Endothelial cell of umbilical vein (primary cell): ENCODE data around the gene JHY. TPM values are rescaled to one million over a fixed set of nuclear protein-coding genes. Genes with fewer than 3 reads are reported as not detected.

Source experiments
- BruUV-seq: library from RNA; stranded (reverse); fragments of 400-500 nt; replicated peaks from 2 replicates; lab custom pipeline; 2021; lab: Mats Ljungman, UMichigan
- CTCF ChIA-PET: fragments of 300-600, 350-600 bp; sonication (Branson Sonifier 250); formaldehyde crosslinking; loops from one replicate; lab custom pipeline; 2021; ENCODE audit warnings: antibody characterized with exemption, inconsistent platforms; lab: Charles Lee
- POLR2A ChIA-PET: fragments of 300-600, 350-600 bp; sonication (Branson Sonifier 250); formaldehyde crosslinking; loops from one replicate; lab custom pipeline; 2021; ENCODE audit warnings: antibody characterized with exemption, inconsistent platforms; lab: Charles Lee
- DNase-seq: peaks from one replicate; pipeline ENCODE4 v3.0.0-alpha.2; 2011; ENCODE audit warnings: low read depth, low spot score
- FAIRE-seq: peaks from 2 replicates; lab custom pipeline; 2011; peaks lifted over from hg19 to GRCh38; lab: Jason Lieb, UNC
- H2AFZ ChIP-seq: 2 replicates; pipeline ENCODE4 v1.6.0; 2012; ENCODE audit warnings: low read depth, low read length, control low read depth, inconsistent platforms
- H3K27ac ChIP-seq: 2 replicates; pipeline ENCODE4 v1.5.1; 2011; ENCODE audit warnings: low read depth, mild to moderate bottlenecking, control low read depth, low read length, moderate library complexity; ENCODE audit not compliant: insufficient read depth
- H3K27me3 ChIP-seq, 2 experiments: 2 replicates each; pipeline versions ENCODE4 v1.6.0 to v1.6.1; 2011; ENCODE audit warnings: low read length in 2 of 2, mixed read lengths in 1 of 2; ENCODE audit not compliant: control insufficient read depth in 2 of 2, insufficient read depth in 2 of 2
- H3K36me3 ChIP-seq, 2 experiments: 2 replicates in 1 of 2; 3 replicates in 1 of 2; pipeline ENCODE4 v1.5.1; 2011; ENCODE audit warnings: low read length in 2 of 2, mild to moderate bottlenecking in 1 of 2, moderate library complexity in 1 of 2; ENCODE audit not compliant: control insufficient read depth in 2 of 2, insufficient read depth in 2 of 2; ENCODE audit errors: extremely low read depth in 1 of 2
- H3K4me1 ChIP-seq: 3 replicates; pipeline ENCODE4 v1.5.1; 2011; ENCODE audit warnings: mild to moderate bottlenecking, low read length; ENCODE audit not compliant: control insufficient read depth, insufficient read depth; ENCODE audit errors: extremely low read depth
- H3K4me2 ChIP-seq: 2 replicates; pipeline ENCODE4 v1.6.1; 2011; ENCODE audit warnings: low read length, control low read depth, mixed read lengths; ENCODE audit not compliant: insufficient read depth
- H3K4me3 ChIP-seq, 3 experiments: fragments of 200-600 bp in 1 of 3; sonication (generic), shearing (Covaris generic) in 1 of 3; replicated peaks in 1 of 3; 2 replicates each; pipeline ENCODE4 v1.5.1; 2011 to 2016; ENCODE audit warnings: control low read depth in 3 of 3, low read length in 3 of 3, mild to moderate bottlenecking in 2 of 3, inconsistent platforms in 1 of 3, low read depth in 1 of 3, moderate library complexity in 1 of 3; ENCODE audit not compliant: insufficient read depth in 1 of 3
- H3K79me2 ChIP-seq: 2 replicates; pipeline ENCODE4 v1.6.0; 2012; ENCODE audit warnings: low read length, inconsistent platforms; ENCODE audit not compliant: control insufficient read depth, insufficient read depth
- H3K9ac ChIP-seq: replicated peaks from 2 replicates; pipeline ENCODE3; 2011; ENCODE audit warnings: low read length, control low read depth; ENCODE audit not compliant: insufficient read depth; ENCODE audit errors: extremely low read depth
- H3K9me1 ChIP-seq: replicated peaks from 3 replicates; pipeline ENCODE4 v1.6.0; 2011; ENCODE audit warnings: mild to moderate bottlenecking, low read length; ENCODE audit not compliant: control insufficient read depth, insufficient read depth; ENCODE audit errors: extremely low read depth
- H3K9me3 ChIP-seq: replicated peaks from 2 replicates; pipeline ENCODE4 v1.5.1; 2012; ENCODE audit warnings: low read length, inconsistent platforms; ENCODE audit not compliant: control insufficient read depth, insufficient read depth
- H4K20me1 ChIP-seq: replicated peaks from 2 replicates; pipeline ENCODE3; 2011; ENCODE audit warnings: mild to moderate bottlenecking, low read length; ENCODE audit not compliant: control insufficient read depth, insufficient read depth; ENCODE audit errors: extremely low read depth
- EZH2 ChIP-seq: IDR thresholded peaks from 2 replicates; pipeline ENCODE4 v1.6.1; 2012; ENCODE audit warnings: borderline replicate concordance, low read depth, mild to moderate bottlenecking, moderate library complexity, low read length, inconsistent platforms; ENCODE audit not compliant: severe bottlenecking
- FOS ChIP-seq: IDR thresholded peaks from 2 replicates; pipeline ENCODE4 v1.6.1; 2011; ENCODE audit warnings: mild to moderate bottlenecking, low read length, moderate library complexity, borderline replicate concordance; ENCODE audit not compliant: insufficient read depth
- GATA2 ChIP-seq: IDR thresholded peaks from 2 replicates; pipeline ENCODE4 v1.7.0; 2011; ENCODE audit warnings: low read depth, mild to moderate bottlenecking, moderate library complexity, mixed read lengths, low read length; ENCODE audit not compliant: insufficient read length, insufficient read depth
- JUN ChIP-seq: IDR thresholded peaks from 2 replicates; pipeline ENCODE4 v1.6.1; 2011; ENCODE audit warnings: borderline replicate concordance, low read depth; ENCODE audit not compliant: insufficient read length, insufficient read depth
- MAX ChIP-seq: IDR thresholded peaks from 2 replicates; pipeline ENCODE4 v1.6.1; 2011; ENCODE audit not compliant: insufficient read depth, insufficient read length
- MYC ChIP-seq: IDR thresholded peaks from one replicate; pipeline ENCODE4 v1.6.1; 2011; ENCODE audit warnings: mild to moderate bottlenecking, low read depth, low read length
- POLR2A ChIP-seq: IDR thresholded peaks from 2 replicates; pipeline ENCODE4 v1.6.1; 2012; ENCODE audit warnings: low read depth, mild to moderate bottlenecking, control low read depth, low read length
- POLR2AphosphoS5 ChIP-seq: IDR thresholded peaks from 2 replicates; pipeline ENCODE4 v1.6.1; 2012; ENCODE audit warnings: low read depth, mild to moderate bottlenecking, control low read depth, low read length, moderate library complexity; ENCODE audit not compliant: insufficient read depth
- dilution Hi-C: fragments of 300-500 bp; cut with MboI; formaldehyde crosslinking; loops from one replicate; pipeline ENCODE4 v1.15.0; 2019; ENCODE audit warnings: low sequenced_read_pairs; ENCODE audit not compliant: extremely low pct_ligation_motif_present
- intact Hi-C: fragments of 100-400 bp; cut with micrococcal nuclease; formaldehyde crosslinking; loops from one replicate; pipeline ENCODE4 v1.10.0; 2022
- polyA plus RNA-seq, 4 experiments: library from polyadenylated mRNA; depleted of rRNA in 3 of 4; stranded (reverse) in 3 of 4; unstranded in 1 of 4; fragments of >200 nt; gene quantifications; 2 replicates each; pipeline versions ENCODE4 v1.2.1 to v1.2.3, GENCODE V29; 2011 to 2012; ENCODE audit warnings: missing spikeins in 1 of 4
- total RNA-seq: library from RNA; stranded (reverse); gene quantifications from 2 replicates; pipeline ENCODE4 v1.2.3, GENCODE V29; 2021
- TF ChIP-seq, protein P1 (sequence below), 2 donors: IDR thresholded peaks; 1 replicate in 1 of 2; 2 replicates in 1 of 2; pipeline ENCODE4 v1.5.1; 2011; ENCODE audit warnings: low read length in 2 of 2, mild to moderate bottlenecking in 2 of 2, moderate library complexity in 2 of 2, control low read depth in 1 of 2, inconsistent platforms in 1 of 2, low read depth in 1 of 2; ENCODE audit not compliant: insufficient read depth in 1 of 2; ENCODE audit errors: extremely low read depth in 1 of 2

JHY gene
- total and polyA plus RNA-seq, 2 donors (not counting 3 experiments of a cell fraction or from before 2014, with no cell fraction given): 1.8 to 3.9 TPM

DNA sequence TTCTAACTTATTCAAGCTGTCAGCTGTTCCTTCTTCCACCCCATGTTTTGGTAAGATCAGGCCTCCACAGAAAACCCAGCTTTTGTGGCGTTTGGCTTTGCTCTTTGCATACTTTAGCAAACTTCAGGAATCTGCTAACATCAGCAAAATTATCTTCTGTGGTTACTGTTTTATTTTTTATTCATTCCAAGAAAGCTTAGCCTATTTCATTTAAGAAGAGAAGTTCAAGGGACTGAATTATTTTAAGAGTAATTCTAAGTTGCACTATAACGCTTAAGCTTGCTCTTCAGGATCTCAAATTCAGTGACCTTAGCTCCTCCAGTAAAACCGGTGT is 1.1 kb downstream of the JHY start:
- Histone ChIP-seq H2AFZ (peak overlapping the region; percentile 94), H3K27ac (peak overlapping the region; percentile 66), H3K9me1 (no peaks in the 10 kb centered on the region), H3K9me3 (no peaks in the 10 kb centered on the region), H3K4me3 (peak overlapping the region in 2 of 3 experiments; percentile 53 to 71), H3K79me2 (no peaks in the 10 kb centered on the region), H3K4me1 (peaks cover 8% of the 10 kb centered on the region), H3K27me3 (peaks cover 2 to 4% of the 10 kb centered on the region in 2 experiments), H3K9ac (peak overlapping the region; percentile 72), H3K36me3 (no peaks in the 10 kb centered on the region), H3K4me2 (peak overlapping the region; percentile 85), H4K20me1 (no peaks in the 10 kb centered on the region)
- TF ChIP-seq GATA2: no peak
- TF ChIP-seq EZH2: no peak
- no peak for TF ChIP-seq JUN
- no peak for TF ChIP-seq FOS
- no peak for TF ChIP-seq POLR2AphosphoS5
- TF ChIP-seq, protein P1, sequence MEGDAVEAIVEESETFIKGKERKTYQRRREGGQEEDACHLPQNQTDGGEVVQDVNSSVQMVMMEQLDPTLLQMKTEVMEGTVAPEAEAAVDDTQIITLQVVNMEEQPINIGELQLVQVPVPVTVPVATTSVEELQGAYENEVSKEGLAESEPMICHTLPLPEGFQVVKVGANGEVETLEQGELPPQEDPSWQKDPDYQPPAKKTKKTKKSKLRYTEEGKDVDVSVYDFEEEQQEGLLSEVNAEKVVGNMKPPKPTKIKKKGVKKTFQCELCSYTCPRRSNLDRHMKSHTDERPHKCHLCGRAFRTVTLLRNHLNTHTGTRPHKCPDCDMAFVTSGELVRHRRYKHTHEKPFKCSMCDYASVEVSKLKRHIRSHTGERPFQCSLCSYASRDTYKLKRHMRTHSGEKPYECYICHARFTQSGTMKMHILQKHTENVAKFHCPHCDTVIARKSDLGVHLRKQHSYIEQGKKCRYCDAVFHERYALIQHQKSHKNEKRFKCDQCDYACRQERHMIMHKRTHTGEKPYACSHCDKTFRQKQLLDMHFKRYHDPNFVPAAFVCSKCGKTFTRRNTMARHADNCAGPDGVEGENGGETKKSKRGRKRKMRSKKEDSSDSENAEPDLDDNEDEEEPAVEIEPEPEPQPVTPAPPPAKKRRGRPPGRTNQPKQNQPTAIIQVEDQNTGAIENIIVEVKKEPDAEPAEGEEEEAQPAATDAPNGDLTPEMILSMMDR (IDR thresholded peaks at IDR 0.05; ENCODE audit: extremely low read depth in 1 of 2, insufficient read depth in 1 of 2, low read depth in 1 of 2, low read length in 2 of 2): no peak
- TF ChIP-seq MYC: no peak
- TF ChIP-seq POLR2A: no peak
- TF ChIP-seq MAX: no peak
- ChIA-PET POLR2A (no interaction called here), CTCF (interaction anchor here (0.5 to 2.3 kb wide), 10 partner anchors 20 to 254 kb away, joined by 3 to 15 read pairs (median 6); no protein-coding TSS in a partner anchor)
- intact Hi-C loops (loop anchor here (1.0 to 5.0 kb wide), 3 partner anchors 14 to 179 kb away; partner anchors contain the start of genes BSX and HSPA8), dilution Hi-C loops (no loop called here)
- FAIRE-seq: no peak
- BruUV-seq: no TSS peak
- no peak for DNase-seq
